Measurements from ENCODE around the gene HUS1.
"Not testable (repeated sequence)": the region's sequence is repeated elsewhere in the genome, so short reads cannot be mapped to it uniquely, and the experiment has no call there.

HUS1 gene

DNA sequence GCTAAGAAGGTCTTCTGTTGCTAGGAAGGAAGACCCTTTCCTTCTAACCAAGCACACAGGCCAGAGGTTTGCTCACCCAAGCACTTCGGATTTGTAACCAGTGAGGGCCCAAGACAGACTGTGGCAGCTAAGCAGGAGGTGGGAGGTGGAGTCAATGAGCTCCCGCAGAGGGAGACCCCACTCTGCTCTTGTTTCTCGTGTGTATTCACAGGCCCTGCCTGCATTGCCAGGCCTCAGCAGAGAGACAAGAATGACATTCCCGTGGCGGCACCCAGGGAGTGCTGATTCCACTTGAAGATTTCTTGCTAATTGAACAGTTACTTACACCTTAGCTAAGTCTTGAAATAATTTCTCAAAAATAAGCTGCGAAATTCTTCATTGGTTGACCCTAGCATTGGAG lies 44.6 kb downstream of the HUS1 start:
- H3K27ac ChIP-seq: no peak overlapping the region
- TF ChIP-seq, protein P1, sequence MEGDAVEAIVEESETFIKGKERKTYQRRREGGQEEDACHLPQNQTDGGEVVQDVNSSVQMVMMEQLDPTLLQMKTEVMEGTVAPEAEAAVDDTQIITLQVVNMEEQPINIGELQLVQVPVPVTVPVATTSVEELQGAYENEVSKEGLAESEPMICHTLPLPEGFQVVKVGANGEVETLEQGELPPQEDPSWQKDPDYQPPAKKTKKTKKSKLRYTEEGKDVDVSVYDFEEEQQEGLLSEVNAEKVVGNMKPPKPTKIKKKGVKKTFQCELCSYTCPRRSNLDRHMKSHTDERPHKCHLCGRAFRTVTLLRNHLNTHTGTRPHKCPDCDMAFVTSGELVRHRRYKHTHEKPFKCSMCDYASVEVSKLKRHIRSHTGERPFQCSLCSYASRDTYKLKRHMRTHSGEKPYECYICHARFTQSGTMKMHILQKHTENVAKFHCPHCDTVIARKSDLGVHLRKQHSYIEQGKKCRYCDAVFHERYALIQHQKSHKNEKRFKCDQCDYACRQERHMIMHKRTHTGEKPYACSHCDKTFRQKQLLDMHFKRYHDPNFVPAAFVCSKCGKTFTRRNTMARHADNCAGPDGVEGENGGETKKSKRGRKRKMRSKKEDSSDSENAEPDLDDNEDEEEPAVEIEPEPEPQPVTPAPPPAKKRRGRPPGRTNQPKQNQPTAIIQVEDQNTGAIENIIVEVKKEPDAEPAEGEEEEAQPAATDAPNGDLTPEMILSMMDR (conservative IDR thresholded peaks at IDR 0.05; ENCODE audit: low read depth): no peak
- ChIA-PET CTCF (no interaction called here), POLR2A (ENCODE audit: low non-redundant PET) (no interaction called here)
- no peak for DNase-seq (ENCODE audit: low spot score)

DNA sequence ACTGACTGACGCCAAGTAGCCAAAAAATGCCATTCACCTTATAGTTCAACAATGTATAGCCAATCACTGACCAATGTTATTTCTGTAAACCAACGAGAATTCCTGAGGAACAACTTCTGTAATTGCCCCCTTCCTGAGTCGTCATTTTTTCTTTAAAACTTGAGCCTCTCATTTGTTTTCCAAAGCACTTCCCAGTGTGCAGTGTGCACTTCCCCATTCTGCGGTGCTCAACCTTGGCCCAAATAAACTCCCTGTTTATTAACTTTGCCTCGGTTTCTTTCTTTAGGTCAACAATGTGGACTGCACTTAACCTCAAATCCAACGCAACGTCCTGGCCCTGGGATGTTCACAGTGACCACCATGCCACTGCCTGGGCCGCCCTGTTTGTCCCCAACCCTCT lies 46.2 kb downstream of the HUS1 start:
- POLR2A ChIA-PET (ENCODE audit: low non-redundant PET): no interaction called here
- TF ChIP-seq, protein P1 (conservative IDR thresholded peaks at IDR 0.05; ENCODE audit: low read depth): no peak
- CTCF ChIA-PET: interaction anchor here (0.6 kb wide), 1 partner anchor 113 kb away, joined by 3 read pairs; no protein-coding TSS in a partner anchor
- DNase-seq (ENCODE audit: low spot score): no peak
- H3K27ac ChIP-seq: no peak overlapping the region

DNA sequence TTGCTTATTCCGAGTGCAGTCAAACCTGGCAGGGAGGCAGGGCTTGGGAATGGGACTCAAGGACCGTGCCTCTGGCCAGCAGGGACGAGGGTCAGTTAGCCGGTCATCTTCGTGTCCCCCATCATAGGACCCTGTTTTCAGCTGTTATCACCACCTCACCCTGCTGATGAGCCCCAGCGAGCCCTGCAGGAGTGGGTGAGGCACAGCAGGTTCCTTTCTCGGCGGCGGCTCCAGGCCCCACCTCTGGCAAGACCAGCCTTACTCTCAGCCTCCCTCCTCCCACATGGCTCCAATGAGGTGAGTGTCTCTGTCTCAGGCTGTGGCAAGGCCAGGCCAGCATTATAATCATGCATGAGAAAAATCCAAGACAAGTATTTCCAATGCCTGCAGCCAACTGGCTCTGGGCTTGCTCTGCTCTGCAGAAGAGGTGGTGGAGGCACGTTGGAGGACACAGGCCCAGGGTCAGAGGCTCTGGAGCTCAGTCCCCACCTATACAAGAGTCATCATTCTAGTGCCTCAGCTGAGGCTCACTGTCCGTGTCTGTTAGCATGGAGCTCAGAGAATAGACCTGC lies 46.9 kb downstream of the HUS1 start:
- CTCF ChIA-PET: no interaction called here
- TF ChIP-seq, protein P1 (conservative IDR thresholded peaks at IDR 0.05; ENCODE audit: low read depth): no peak
- POLR2A ChIA-PET (ENCODE audit: low non-redundant PET): no interaction called here
- H3K27ac ChIP-seq: no peak overlapping the region
- DNase-seq (ENCODE audit: low spot score): no peak

DNA sequence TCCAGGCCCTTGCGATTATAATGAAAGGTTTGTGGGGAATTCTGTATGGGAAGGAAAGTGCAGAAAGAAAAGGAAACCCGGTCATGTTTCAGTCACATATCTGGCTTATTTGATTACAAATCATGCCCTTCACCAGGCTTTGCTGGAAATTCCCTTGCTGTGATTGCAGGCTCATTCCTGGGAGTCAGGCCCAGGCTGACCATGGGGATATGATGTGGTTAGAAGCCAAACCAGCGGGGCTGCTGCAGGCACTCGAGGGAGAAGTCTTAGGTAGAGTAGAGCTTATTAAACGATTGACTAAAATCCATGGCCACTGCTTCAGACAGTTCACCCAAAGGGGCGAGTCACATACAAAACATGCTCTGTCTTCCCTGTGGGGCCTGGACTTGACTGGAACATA lies 47.4 kb downstream of the HUS1 start:
- CTCF ChIA-PET: interaction anchor here (1.6 kb wide), 1 partner anchor 13 kb away, joined by 4 read pairs; no protein-coding TSS in a partner anchor
- POLR2A ChIA-PET (ENCODE audit: low non-redundant PET): no interaction called here
- TF ChIP-seq, protein P1 (conservative IDR thresholded peaks at IDR 0.05; ENCODE audit: low read depth): no peak
- H3K27ac ChIP-seq: no peak overlapping the region
- no peak for DNase-seq (ENCODE audit: low spot score)

DNA sequence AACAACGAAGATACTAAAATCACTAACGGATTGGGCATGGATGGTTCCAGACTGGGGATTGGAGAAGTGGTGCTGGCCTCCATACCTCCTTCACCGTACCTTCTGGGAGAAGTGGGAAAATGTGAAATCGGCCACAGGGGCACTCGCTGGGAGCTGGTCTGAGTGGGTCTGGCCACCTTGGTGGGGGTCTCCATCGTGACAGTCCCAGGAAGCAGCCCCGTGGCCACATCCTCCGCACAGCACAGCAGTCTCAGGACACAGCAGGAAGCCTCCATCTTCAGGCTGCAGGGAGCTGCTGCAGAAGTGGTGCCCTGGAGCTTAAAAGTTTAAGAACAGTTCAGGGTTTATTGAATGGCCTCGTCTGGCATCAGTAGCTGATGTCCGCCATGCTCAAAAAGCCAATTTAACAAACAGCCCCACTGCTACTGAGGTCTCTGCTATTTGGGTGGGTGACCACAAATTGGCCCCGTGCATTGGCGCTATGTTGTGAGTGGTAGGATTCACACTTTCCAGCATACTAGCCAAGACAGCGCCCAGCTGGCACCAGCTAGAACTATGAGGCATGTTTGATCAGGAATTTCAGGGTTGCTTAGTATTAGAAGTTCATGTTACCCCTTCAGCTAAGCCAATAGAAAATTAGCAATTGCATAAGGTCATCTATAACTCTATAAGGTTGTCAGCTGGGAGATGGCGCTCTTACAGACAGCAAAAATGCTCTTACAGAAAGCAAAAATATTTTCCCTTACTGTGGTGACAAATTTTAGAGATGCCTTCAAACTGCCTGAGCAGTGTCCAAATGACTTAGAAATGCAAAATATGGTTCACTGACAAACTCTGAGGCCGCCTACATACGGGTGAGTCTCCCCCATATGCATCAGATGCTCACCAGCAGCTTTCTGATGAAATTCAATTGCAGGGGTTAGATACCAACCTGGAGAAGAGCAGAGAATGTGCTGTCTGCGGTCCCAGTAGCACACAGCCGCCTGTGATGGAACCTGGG lies 48.1 kb downstream of the HUS1 start:
- CTCF ChIA-PET: interaction anchor here (1.6 kb wide), 1 partner anchor 14 kb away, joined by 4 read pairs; no protein-coding TSS in a partner anchor
- DNase-seq (ENCODE audit: low spot score): no peak
- H3K27ac ChIP-seq: no peak overlapping the region
- TF ChIP-seq, protein P1 (conservative IDR thresholded peaks at IDR 0.05; ENCODE audit: low read depth): no peak
- POLR2A ChIA-PET (ENCODE audit: low non-redundant PET): no interaction called here

DNA sequence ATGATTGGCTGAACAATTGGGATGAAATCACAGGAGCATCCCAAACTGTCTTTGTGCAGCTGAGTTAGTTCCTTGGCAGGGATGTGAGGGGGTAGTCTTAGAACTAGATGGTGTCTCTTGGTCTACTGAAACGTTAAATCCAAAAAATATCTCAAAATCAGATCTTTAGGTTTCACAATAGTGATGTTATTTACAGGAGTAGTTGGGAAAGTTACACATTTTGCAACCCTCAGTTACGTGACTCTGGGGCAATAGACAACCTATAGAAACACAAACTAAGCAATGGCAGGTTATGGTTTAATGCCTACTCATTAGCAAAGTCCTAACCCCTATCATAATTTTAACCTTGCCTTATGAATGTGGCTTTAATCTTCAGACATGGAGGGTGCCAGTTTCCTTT lies 55.1 kb downstream of the HUS1 start:
- no peak for DNase-seq (ENCODE audit: low spot score)
- ChIA-PET POLR2A (ENCODE audit: low non-redundant PET) (no interaction called here), CTCF (no interaction called here)
- no peak overlapping the region for H3K27ac ChIP-seq
- TF ChIP-seq, protein P1 (conservative IDR thresholded peaks at IDR 0.05; ENCODE audit: low read depth): no peak

DNA sequence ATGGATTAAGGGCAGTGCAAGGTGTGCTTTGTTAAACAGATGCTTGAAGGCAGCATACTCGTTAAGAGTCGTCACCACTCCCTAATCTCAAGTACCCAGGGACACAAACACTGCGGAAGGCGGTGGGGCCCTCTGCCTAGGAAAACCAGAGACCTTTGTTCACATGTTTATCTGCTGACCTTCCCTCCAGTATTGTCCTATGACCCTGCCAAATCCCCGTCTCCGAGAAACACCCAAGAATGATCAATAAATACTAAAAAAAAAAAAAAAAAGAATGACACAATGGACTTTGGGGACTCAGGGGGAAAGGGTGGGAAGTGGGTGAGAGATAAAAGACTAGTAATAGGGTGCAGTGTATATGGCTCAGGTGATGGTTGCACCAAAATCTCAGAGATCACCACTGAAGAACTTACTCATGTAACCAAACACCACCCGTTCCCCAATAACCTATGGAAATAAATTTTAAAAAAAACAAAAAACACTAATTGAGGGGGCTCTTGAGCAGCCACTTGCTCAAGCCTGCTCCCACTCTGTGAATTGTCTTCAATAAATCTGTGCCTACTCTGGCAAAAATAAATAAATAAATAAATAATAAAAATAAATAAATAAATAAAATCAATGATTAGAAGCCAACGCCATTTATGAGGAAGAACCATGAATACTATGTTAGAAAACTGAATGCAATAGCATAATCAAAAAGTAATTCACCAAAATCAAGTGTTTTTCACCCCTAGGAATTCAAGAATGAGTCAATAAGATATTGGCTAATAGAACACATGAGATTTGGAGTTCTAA lies 56.1 kb downstream of the HUS1 start:
- CTCF ChIA-PET; POLR2A ChIA-PET (ENCODE audit: low non-redundant PET); DNase-seq (ENCODE audit: low spot score); H3K27ac ChIP-seq: not testable (repeated sequence)

DNA sequence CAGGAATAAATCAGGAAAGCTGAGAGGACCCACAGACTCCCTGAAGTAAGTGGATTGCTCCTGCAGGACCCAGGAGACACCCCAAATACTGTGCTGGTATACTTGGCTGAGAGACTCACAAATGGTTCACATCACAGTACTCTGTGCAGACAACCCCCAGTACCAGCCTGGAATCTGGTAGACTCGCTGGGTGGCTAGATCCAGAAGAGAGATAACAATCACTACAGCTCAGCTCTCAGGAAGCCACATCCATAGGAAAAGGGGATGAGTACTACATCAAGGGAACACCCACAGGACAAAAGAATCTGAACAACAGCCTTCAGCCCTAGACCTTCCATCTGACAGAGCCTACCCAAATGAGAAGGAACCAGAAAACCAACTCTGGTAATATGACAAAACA lies 62.9 kb downstream of the HUS1 start:
- POLR2A ChIA-PET (ENCODE audit: low non-redundant PET); CTCF ChIA-PET; DNase-seq (ENCODE audit: low spot score); H3K27ac ChIP-seq: not testable (repeated sequence)
